Nephron progenitor cell (in vitro differentiated cells): Measurements from ENCODE around the gene PLAC9.
A peak's percentile ranks its signal among the peaks of the same experiment; 100 is the strongest.
"Not testable (repeated sequence)": the region's sequence is repeated elsewhere in the genome, so short reads cannot be mapped to it uniquely, and the experiment has no call there.

Experiments
- DNase-seq: peaks from one replicate; pipeline ENCODE4 v3.0.0; 2021
- H3K27ac Mint-ChIP-seq: 2 replicates; pipeline ENCODE4 v1.8.0; 2021; ENCODE audit warnings: mild to moderate bottlenecking, moderate library complexity, mixed read lengths
- H3K27me3 Mint-ChIP-seq: 2 replicates; pipeline ENCODE4 v1.8.0; 2021; ENCODE audit warnings: mild to moderate bottlenecking, low read depth, mixed read lengths; ENCODE audit not compliant: poor library complexity
- H3K36me3 Mint-ChIP-seq: 2 replicates; pipeline ENCODE4 v1.8.0; 2021; ENCODE audit warnings: low read depth, mixed read lengths
- H3K4me1 Mint-ChIP-seq: 2 replicates; pipeline ENCODE4 v1.8.0; 2021; ENCODE audit warnings: mixed read lengths
- H3K4me3 Mint-ChIP-seq: 2 replicates; pipeline ENCODE4 v1.8.0; 2021; ENCODE audit warnings: mild to moderate bottlenecking, moderate library complexity, mixed read lengths
- H3K9me3 Mint-ChIP-seq: 2 replicates; pipeline ENCODE4 v1.8.0; 2021; ENCODE audit warnings: mild to moderate bottlenecking, moderate library complexity, mixed read lengths
- TF ChIP-seq, protein P1 (sequence below): fragments of 200-600 bp; sonication (generic); IDR thresholded peaks from 2 replicates; pipeline ENCODE4 v1.5.0; 2021; ENCODE audit warnings: antibody characterized with exemption

PLAC9 gene

DNA sequence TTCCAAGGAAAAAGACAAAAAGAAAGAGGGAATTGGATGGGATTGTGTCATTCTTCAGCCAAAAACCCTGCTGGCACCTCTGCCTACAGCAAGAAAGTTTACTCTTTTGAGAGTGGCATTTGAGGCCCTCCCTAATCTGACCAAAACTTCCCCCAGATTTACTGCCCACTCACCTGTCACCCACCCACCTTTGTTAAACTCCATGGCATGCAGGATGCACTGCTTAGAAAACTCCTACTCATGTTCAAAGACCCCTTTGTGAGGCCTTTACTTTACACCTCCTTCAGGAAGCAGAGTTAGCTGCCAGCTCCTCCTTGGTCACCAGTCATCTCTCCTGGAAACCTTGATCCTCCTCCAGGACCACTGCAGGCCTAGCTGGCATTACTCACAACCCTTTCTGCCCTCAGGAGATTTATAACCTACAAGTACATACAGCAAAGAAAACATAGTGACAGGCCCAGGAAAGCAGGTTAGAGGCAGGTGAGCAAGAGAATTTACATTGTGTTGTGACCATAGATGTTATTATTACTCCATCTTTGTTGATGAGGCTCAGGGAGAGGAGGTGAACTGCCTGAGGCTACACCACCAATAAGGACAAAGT lies 10.3 kb upstream of the PLAC9 start:
- H3K27ac Mint-ChIP-seq = no peak overlapping the region
- H3K4me3 Mint-ChIP-seq = no peak overlapping the region
- TF ChIP-seq, protein P1, sequence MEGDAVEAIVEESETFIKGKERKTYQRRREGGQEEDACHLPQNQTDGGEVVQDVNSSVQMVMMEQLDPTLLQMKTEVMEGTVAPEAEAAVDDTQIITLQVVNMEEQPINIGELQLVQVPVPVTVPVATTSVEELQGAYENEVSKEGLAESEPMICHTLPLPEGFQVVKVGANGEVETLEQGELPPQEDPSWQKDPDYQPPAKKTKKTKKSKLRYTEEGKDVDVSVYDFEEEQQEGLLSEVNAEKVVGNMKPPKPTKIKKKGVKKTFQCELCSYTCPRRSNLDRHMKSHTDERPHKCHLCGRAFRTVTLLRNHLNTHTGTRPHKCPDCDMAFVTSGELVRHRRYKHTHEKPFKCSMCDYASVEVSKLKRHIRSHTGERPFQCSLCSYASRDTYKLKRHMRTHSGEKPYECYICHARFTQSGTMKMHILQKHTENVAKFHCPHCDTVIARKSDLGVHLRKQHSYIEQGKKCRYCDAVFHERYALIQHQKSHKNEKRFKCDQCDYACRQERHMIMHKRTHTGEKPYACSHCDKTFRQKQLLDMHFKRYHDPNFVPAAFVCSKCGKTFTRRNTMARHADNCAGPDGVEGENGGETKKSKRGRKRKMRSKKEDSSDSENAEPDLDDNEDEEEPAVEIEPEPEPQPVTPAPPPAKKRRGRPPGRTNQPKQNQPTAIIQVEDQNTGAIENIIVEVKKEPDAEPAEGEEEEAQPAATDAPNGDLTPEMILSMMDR = no peak
- no peak for DNase-seq
- H3K9me3 Mint-ChIP-seq = no peaks in the 10 kb centered on the region
- H3K36me3 Mint-ChIP-seq = no peaks in the 10 kb centered on the region
- H3K4me1 Mint-ChIP-seq = no peaks in the 10 kb centered on the region
- peaks cover 35% of the 10 kb centered on the region for H3K27me3 Mint-ChIP-seq

DNA sequence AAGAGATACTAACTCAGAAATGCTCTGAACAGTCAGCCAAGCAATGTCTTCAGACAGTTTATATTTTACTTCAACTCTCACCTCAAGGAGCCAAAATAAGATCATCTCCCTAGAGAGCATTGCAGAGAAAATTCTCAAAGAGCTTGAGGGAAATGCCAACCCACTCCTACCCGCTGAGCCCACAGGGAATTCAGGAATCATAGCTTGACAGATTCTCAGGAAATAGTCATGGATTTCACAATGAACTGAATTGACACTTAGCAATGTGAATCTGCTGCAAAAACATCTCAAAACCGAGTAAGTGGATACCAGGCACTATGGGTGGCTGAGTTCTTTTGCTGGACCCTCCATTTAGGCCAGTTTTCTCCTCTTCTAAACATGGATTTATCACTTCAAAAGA lies 9.8 kb upstream of the PLAC9 start:
- H3K27ac Mint-ChIP-seq = no peak overlapping the region
- TF ChIP-seq, protein P1 = no peak
- no peaks in the 10 kb centered on the region for H3K36me3 Mint-ChIP-seq
- H3K4me1 Mint-ChIP-seq = no peaks in the 10 kb centered on the region
- peaks cover 35% of the 10 kb centered on the region for H3K27me3 Mint-ChIP-seq
- no peak for DNase-seq
- H3K9me3 Mint-ChIP-seq = no peaks in the 10 kb centered on the region
- H3K4me3 Mint-ChIP-seq = no peak overlapping the region

DNA sequence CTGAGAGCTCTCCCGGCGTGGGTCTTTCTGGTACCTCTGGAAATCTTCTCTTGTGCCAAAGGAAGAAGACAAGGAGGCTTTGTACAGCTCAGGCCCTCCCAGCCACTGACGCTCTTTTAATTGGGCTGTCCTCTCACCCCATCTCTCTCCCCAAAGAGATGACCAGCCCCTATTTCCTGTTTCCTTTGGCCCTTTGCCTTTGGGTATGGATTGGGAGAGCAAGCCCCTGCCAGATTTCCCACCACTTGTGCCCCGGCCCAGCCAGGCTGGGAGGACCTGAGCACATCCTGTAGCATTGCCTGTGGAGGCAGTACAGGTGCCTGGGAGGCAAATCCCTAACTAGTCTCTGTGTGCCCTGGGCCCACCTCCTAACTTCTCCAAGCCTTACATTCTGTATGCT lies 5.7 kb upstream of the PLAC9 start:
- Mint-ChIP-seq H3K9me3 (no peaks in the 10 kb centered on the region), H3K4me1 (no peaks in the 10 kb centered on the region), H3K36me3 (no peaks in the 10 kb centered on the region), H3K27me3 (peaks cover 30% of the 10 kb centered on the region), H3K4me3 (no peak overlapping the region), H3K27ac (no peak overlapping the region)
- no peak for DNase-seq
- TF ChIP-seq, protein P1 = no peak

DNA sequence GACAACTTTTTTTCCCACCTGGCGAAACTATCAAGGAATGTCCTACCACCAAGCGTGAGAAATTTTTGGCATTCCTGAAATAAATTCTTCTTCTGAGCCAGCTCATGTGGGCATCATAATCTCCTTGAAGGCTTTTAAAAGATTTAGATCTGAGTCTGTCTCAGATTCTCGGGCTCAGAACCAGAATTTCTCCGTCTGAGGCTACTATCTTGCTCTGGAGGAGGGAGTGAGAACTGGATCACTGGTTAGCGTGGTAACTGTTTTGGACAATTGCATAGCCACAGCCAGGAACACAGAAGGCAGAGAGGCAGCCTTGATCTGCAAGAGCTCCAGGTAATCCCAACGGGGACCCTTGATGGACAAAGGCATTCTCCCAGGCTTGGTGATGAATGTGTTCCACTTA lies 1.0 kb upstream of the PLAC9 start:
- no peak for DNase-seq
- TF ChIP-seq, protein P1 = no peak
- H3K36me3 Mint-ChIP-seq = no peaks in the 10 kb centered on the region
- peaks cover 59% of the 10 kb centered on the region for H3K27me3 Mint-ChIP-seq
- H3K4me1 Mint-ChIP-seq = peaks cover 6% of the 10 kb centered on the region
- H3K9me3 Mint-ChIP-seq = no peaks in the 10 kb centered on the region
- no peak overlapping the region for H3K27ac Mint-ChIP-seq
- H3K4me3 Mint-ChIP-seq = peak overlapping the region; percentile 73

DNA sequence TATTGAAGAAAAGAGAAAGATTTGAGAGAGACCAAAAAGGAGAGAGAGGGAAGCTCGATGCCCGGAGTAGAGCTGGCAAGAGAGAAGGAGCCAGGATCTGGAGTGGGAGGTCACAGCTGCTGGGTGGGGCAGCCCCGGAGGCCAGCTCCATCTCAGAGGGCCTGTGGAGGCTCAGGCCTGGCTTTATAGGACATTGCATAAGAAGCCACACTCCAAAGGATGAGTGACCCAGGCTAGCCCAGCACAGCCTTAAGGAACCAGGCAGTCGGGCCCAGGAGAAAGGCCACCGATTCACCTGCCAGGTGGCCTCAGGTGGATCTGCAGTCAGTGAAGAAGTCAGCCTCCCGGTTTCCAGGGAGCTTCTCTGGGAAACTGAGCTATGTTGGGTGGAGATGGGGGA lies 676 bp downstream of the PLAC9 start:
- peaks cover 61% of the 10 kb centered on the region for H3K27me3 Mint-ChIP-seq
- H3K4me3 Mint-ChIP-seq = peak overlapping the region; percentile 73
- H3K9me3 Mint-ChIP-seq = no peaks in the 10 kb centered on the region
- TF ChIP-seq, protein P1 = no peak
- peaks cover 6% of the 10 kb centered on the region for H3K4me1 Mint-ChIP-seq
- no peak overlapping the region for H3K27ac Mint-ChIP-seq
- no peaks in the 10 kb centered on the region for H3K36me3 Mint-ChIP-seq
- no peak for DNase-seq

DNA sequence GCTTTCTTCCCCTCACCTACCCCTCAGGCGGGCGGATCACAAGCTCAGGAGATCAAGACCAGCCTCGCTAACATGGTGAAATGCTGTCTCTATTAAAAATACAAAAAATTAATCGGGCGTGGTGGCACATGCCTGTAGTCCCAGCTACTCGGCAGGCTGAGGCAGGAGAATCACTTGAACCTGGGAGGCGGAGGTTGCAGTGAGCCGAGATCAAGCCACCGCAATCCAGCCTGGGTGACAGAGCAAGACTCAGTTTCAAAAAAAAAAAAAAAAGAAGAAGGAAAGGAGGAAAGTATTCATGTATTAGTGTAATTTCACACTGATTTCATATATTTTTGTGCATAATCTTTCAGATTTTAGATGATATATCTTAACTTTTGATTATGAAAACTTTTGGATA lies 1.2 kb downstream of the PLAC9 start:
- not testable (repeated sequence) for DNase-seq, H3K4me1 Mint-ChIP-seq, H3K27ac Mint-ChIP-seq, H3K4me3 Mint-ChIP-seq, H3K9me3 Mint-ChIP-seq, H3K36me3 Mint-ChIP-seq
- peaks cover 63% of the 10 kb centered on the region for H3K27me3 Mint-ChIP-seq
